TTC549 (cell line): ENCODE data around the gene HJV.

ENCODE experiments used
- FAIRE-seq: peaks from 2 replicates; lab custom pipeline; 2012; peaks lifted over from hg19 to GRCh38; lab: Jason Lieb, UNC

The HJV gene

GRCh38 chr1:146021050-146021445, 487 bp downstream of the HJV start:
- no peak for FAIRE-seq

GRCh38 chr1:146020058-146021049, 1.2 kb downstream of the HJV start:
- FAIRE-seq, result no peak

- no peak for FAIRE-seq
Observed at GRCh38 chr1:146019231-146020057, 2.1 kb downstream of the HJV start.

- FAIRE-seq, result no peak
Observed at GRCh38 chr1:146016891-146017290, 4.6 kb downstream of the HJV start.

GRCh38 chr1:146013559-146013922, 8.0 kb downstream of the HJV start:
- FAIRE-seq, result no peak

GRCh38 chr1:146012703-146013558, 8.6 kb downstream of the HJV start:
- FAIRE-seq, result peak; percentile 98

GRCh38 chr1:146010126-146010738, 11.3 kb downstream of the HJV start:
- FAIRE-seq, result no peak

GRCh38 chr1:146007489-146008133, 13.9 kb downstream of the HJV start:
- no peak for FAIRE-seq

GRCh38 chr1:146001709-146002108, 19.8 kb downstream of the HJV start:
- no peak for FAIRE-seq

GRCh38 chr1:145999321-146000024, 22.1 kb downstream of the HJV start:
- no peak for FAIRE-seq

- FAIRE-seq, result no peak
Observed at GRCh38 chr1:145997718-145998023, 23.9 kb downstream of the HJV start.

GRCh38 chr1:145997016-145997717, 24.4 kb downstream of the HJV start:
- FAIRE-seq, result no peak

- FAIRE-seq, result peak; percentile 94
Observed at GRCh38 chr1:145996433-145997015, 25.0 kb downstream of the HJV start, which contains the start of gene TXNIP. Gene TXNIP, minus strand, starts transcription at chr1:145996579. Its CDS starts 313 bp downstream, at chr1:145996266.

GRCh38 chr1:145995964-145996432, 25.5 kb downstream of the HJV start:
- FAIRE-seq, result no peak

GRCh38 chr1:145995148-145995881, 26.2 kb downstream of the HJV start:
- no peak for FAIRE-seq

- no peak for FAIRE-seq
Observed at GRCh38 chr1:145994391-145995120, 27.0 kb downstream of the HJV start.

GRCh38 chr1:145993618-145994390, 27.7 kb downstream of the HJV start:
- FAIRE-seq, result no peak
